ENCODE results near the gene CCSAP. TPM values are rescaled to one million over a fixed set of nuclear protein-coding genes. Genes with fewer than 3 reads are reported as not detected.

Gene CCSAP
- total and polyA plus RNA-seq, 12 donors, result 0.91 to 4.7 (median 2.9) TPM

DNA sequence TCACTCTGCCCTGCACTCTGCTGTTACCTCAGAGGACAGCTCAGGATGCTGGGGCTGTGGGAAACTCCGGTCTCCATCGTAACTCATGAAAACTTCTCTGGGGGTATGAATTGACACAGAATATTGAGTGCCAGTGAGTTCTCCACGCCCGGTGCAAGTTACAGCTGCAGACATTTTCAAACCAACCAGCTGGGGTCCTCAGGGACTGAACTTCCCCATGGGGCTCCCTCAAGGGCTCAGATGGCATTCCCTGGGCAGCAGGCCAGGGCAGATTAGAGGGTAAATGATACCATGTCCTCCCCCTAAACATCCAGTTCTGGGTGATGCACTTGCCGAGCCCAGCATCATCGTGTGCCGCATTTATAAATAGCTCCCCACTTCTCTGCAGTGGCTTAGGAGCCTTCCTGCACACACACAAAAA is 27.8 kb upstream of the CCSAP start:
- WGBS, 2 donors, result 32 to 36% methylated on average over 7 of the region's 7 CpGs
- TF ChIP-seq, protein P1, sequence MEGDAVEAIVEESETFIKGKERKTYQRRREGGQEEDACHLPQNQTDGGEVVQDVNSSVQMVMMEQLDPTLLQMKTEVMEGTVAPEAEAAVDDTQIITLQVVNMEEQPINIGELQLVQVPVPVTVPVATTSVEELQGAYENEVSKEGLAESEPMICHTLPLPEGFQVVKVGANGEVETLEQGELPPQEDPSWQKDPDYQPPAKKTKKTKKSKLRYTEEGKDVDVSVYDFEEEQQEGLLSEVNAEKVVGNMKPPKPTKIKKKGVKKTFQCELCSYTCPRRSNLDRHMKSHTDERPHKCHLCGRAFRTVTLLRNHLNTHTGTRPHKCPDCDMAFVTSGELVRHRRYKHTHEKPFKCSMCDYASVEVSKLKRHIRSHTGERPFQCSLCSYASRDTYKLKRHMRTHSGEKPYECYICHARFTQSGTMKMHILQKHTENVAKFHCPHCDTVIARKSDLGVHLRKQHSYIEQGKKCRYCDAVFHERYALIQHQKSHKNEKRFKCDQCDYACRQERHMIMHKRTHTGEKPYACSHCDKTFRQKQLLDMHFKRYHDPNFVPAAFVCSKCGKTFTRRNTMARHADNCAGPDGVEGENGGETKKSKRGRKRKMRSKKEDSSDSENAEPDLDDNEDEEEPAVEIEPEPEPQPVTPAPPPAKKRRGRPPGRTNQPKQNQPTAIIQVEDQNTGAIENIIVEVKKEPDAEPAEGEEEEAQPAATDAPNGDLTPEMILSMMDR (IDR thresholded peaks at IDR 0.05), result peak in 6 of 9 donors; percentile 15 to 49 (median 40)

DNA sequence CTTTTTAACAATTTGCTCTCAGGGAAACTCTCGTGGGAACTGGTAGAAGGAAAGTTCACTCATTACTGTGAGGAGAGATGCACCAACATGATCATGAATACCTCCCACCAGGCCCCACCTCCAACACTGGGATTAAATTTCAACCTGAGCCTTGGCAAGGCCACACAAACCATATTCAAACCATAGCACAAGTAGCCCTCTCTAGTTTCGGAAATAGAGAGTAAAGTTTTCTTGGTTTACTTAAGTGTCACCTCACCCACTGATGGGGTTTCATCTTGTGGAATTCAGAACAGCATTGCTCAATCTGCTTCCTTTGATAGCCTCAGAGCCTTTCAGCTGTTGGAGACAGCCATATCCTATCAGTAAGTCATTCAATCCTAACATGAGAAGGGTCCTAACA is 25.5 kb upstream of the CCSAP start:
- 58 to 75% methylated on average over 2 of the region's 2 CpGs for WGBS, 2 donors
- Histone ChIP-seq H3K27me3 (peaks cover 0 to 16% (median 0%) of the 10 kb centered on the region in 7 donors), H3K36me3 (no peaks in the 10 kb centered on the region), H3K4me1 (peaks cover 0 to 8% (median 0%) of the 10 kb centered on the region in 9 donors), H3K4me3 (no peak overlapping the region), H3K27ac (no peak overlapping the region), H3K9me3 (no peaks in the 10 kb centered on the region)
- ATAC-seq (no peak), DNase-seq (no peak)
- intact Hi-C loops (cut with DNase I), result loop anchor here in 1 of 10 donors (5.0 kb wide), 1 partner anchor 114 kb away; no protein-coding TSS in a partner anchor
- TF ChIP-seq, protein P1 (IDR thresholded peaks at IDR 0.05), result no peak

More for the DNA sequence above, 27.8 kb upstream of the CCSAP start:
- no peak overlapping the region for H3K4me3 ChIP-seq
- H3K36me3 ChIP-seq, result no peaks in the 10 kb centered on the region
- peak; percentile 63 to 78 for DNase-seq
- peak; percentile 90 to 99 (median 96) for ATAC-seq
- H3K4me1 ChIP-seq, result peaks cover 0 to 8% (median 0%) of the 10 kb centered on the region in 9 donors
- H3K9me3 ChIP-seq, result no peaks in the 10 kb centered on the region
- H3K27ac ChIP-seq, result peak overlapping the region in 6 of 10 donors; percentile 13 to 69 (median 58)
- peaks cover 0 to 13% (median 0%) of the 10 kb centered on the region in 7 donors for H3K27me3 ChIP-seq
- intact Hi-C loops (cut with DNase I), result loop anchor here in 4 of 10 donors (5.0 to 10.0 kb wide), 4 partner anchors 82 to 112 kb away; no protein-coding TSS in a partner anchor

DNA sequence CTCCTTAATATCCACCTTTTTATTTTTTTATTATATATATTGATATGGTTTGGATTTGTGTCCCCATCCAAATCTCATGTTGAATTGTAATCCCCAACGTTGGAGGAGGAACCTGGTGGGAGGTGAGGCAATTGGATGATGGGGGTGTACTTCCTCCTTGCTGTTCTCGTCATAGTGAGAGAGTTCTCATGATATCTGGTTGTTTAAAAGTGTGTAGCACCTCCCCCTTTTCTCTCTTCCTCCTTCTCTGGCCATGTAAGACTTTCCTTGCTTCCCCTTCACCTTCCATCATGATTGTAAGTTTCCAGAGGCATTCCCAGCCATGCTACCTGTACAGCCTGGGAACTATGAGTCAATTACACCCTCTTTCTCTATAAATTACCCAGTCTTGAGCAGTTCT is 22.7 kb upstream of the CCSAP start:
- H3K4me3 ChIP-seq, result no peak overlapping the region
- H3K36me3 ChIP-seq, result no peaks in the 10 kb centered on the region
- DNase-seq, result no peak
- peaks cover 0 to 37% (median 22%) of the 10 kb centered on the region in 7 donors for H3K27me3 ChIP-seq
- 30 to 46% methylated on average over 2 of the region's 2 CpGs for WGBS, 2 donors
- no peak for ATAC-seq
- TF ChIP-seq, protein P1 (IDR thresholded peaks at IDR 0.05), result no peak
- H3K4me1 ChIP-seq, result peaks cover 0 to 5% (median 0%) of the 10 kb centered on the region in 9 donors
- H3K9me3 ChIP-seq, result no peaks in the 10 kb centered on the region
- intact Hi-C loops (cut with DNase I), result loop anchor here in 1 of 10 donors (5.0 kb wide), 1 partner anchor 117 kb away; no protein-coding TSS in a partner anchor
- H3K27ac ChIP-seq, result no peak overlapping the region

DNA sequence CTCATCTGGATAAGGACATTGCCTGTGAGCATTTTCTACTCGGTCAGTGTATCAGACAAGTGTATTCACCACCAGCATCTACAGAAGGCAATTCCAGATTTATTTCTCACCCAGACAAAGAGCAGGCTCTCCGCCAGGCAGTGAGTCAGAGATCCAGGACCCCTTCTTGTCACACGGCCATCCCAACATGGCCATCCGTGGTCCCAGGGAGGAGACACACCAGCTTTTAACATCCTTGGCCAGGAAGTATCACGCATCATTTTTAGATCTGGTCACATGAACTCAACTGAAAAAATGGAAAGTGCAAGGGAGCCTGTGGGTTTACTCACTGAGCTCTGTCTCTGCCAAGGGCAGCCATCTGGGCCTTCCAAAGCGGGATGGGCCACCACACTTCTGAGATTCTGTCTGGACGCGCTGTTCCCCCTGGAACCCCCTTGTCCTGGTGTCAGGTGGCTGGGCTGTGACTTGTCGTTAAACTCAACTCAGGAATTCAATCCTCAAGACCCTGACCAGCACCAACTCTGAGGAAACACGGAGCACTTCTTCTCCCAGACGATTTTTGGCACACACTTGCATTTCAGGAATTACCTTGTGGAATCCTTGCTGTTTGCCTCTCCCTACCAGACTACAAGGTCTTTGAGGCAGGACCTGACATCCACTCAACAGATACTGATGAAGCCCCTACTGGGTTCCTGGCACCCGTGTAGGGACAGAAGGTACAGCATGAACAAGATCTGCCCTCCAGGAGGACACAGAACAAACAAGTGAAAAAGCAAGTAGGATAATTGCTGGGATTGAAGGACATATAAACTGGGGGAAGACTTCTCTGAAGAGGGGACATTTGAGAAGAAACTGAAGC is 21.6 kb upstream of the CCSAP start:
- ATAC-seq (no peak), DNase-seq (no peak)
- Histone ChIP-seq H3K27ac (no peak overlapping the region), H3K27me3 (peaks cover 0 to 39% (median 29%) of the 10 kb centered on the region in 7 donors), H3K4me3 (no peak overlapping the region), H3K9me3 (no peaks in the 10 kb centered on the region), H3K36me3 (no peaks in the 10 kb centered on the region), H3K4me1 (no peaks in the 10 kb centered on the region)
- intact Hi-C loops (cut with DNase I), result loop anchor here in 1 of 10 donors (5.0 kb wide), 1 partner anchor 118 kb away; no protein-coding TSS in a partner anchor
- TF ChIP-seq, protein P1 (IDR thresholded peaks at IDR 0.05), result no peak
- WGBS, 2 donors, result 68 to 73% methylated on average over 12 of the region's 12 CpGs
